HS-5 (cell line): Measurements from ENCODE around the gene SEMA4A.
"Not testable (repeated sequence)": the region's sequence is repeated elsewhere in the genome, so short reads cannot be mapped to it uniquely, and the experiment has no call there.

Experiments used
- DNase-seq: peaks from one replicate; pipeline ENCODE4 v3.0.0-alpha.2; 2012; ENCODE audit warnings: low read depth

The SEMA4A gene

DNA sequence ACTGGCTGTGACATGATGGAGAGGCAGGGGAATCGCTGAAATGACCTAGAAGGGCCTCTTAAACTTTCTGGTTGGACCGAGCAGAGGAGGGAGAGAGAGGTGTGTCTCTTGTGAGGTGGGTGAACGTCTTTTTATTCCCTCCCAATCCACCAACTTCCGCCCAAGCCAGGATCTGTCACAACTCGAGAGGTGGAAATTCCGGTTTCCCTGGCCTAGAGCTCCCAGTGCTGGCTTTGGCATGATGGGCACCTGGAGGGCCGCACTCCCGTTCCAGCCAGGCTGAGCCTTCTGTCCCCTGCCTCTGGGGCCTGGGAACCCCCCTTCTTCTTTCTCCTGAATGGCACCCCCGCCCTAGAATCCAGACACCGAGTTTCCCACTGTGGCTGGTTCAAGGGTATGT lies at the start of gene SEMA4A:
Gene SEMA4A (plus strand): TSS at position 224 of the 400 bp plus-strand sequence. CDS start 994 bp downstream, outside the sequence.
- no peak for DNase-seq

DNA sequence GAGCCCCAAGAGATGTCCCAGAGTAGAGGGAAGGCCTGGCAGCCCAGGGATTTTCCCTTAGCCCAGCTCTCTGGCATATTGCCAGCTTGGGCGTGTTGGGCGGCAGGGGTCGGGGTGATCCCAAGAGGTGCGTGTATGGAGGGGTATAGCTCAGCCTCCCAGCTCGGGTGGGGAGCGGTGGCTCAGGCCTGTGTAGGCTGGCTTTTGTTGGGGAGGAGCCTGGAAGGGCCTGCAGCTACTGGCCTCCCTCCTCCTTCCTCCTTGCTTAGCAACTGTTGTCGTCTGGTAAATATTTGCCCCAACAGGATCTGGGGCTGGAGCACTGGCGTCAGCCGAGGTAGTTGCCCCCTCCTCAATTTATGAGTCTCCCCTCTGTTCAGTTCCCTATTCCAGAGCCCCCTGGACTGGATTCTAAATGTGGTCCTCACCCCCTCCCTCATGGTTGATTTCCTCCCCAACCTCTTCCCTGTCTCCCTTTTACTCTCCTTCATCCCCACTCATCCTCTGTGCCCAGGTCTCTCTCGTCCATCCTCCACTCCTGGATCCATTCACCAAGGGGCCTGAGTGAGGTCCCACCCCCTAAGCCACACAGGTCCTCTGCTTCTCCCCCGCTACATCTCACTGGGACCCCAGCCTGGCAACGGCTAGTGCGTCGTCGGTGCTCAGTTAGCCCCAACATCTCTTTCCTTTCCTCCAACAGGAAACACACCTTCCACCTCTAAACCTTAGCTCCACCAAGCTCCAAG lies 49.1 kb upstream of the SEMA4A start:
- DNase-seq: no peak

DNA sequence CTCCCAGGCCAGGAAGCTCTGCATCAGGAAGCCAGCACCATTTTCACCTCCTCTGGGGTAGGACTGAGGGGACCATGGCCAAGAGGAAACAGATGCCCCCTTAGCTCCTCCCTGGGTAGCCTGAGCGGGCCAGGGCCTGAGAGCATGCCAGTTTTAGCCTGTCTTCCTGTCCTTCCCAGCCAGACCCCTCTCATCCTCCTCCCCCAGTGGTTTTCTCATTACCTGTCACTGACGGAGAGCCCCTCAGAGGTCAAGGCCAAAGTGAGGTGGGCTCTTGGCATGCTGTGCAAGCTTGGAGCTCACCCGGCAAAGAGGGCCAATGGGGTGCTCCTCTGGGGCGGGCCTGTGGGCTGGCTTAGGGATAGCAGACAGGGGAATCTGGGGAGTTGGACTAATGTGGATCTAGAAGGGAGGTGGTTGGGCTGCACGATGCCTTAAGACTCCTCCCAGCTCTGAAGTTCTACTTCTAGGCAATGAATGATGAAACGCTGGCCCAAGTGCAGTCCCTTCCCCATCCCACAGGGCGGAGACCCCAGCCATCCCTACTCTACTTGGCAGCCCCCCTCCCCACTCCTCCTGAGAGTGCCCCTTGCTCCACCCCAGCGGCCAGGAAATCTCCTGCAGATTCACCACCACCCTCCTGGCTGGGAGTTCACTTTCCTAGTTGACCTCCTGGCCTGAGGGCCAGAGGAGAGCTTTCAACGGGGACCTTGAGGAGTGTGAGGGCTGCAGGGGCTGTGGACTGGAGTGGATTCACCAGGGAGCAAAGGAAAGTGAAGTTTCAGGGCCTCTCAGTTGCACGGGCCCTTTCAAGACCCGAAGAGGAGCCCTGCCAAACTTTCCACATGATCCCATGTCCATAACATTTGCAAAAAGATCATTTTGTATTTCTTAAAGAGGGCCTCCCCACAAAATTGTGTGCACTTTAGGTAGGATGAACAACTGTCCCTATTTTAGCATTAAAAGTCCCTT lies 48.2 kb upstream of the SEMA4A start:
- DNase-seq: no peak

DNA sequence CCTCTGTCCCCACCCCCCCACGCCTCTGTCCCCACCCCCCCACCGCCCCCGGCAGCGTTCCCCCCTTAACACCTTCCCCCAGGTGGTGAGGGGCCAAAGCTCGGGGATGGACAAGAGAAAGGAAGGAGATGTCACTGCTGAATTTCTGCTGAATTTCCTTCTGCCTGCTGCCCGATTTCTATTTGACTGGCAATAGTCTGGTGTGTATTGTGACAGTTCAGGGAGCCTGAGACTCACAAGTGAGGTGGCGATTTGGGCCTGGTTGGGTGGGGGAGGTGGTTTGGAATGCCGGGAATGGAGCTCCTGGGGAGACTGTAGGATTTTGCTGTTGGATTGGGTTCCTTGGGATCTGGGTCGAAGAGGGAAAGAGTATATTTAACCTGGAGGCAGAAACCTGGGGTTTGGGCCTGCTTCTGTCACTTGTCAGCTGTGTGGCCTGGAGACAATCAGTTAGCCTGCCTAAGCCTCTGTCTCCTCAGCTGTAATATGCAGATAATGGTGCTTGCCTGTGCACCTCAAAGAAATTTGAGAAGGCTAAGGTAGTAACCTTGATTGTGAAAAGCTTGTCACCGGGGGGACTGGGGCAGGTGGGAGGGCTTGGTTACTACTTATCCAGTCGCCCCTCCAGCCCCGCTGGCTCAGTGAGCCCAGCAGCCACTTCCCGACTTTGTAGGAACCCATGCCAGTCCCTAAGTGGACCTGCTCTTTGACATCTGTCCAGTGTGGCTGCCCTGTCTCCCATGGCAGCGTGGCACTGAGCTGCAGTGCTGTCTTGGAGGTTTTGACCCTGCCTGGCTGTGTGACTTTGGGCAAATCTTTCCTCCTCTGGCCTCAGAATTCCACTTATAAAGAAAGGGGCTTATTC lies 46.5 kb upstream of the SEMA4A start:
- DNase-seq: no peak

DNA sequence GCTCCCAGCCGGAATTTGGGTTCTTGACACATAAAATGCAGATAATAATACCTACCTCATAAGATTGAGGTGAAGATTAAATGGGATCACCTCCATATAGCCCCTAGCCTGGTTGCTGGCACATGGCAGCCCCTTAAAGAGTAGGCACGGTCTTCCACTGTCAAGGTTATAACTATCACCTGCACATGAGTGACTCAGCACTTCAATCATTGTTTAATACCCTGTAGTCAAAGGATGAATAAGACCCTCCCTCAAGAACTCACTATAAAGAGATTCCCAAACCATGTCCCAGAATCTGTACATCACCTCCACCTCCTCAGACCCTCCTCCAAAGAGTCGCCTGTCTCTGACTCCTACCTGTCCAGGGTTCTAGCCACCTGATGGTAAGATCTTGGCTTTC lies 45.3 kb upstream of the SEMA4A start:
- DNase-seq: no peak

DNA sequence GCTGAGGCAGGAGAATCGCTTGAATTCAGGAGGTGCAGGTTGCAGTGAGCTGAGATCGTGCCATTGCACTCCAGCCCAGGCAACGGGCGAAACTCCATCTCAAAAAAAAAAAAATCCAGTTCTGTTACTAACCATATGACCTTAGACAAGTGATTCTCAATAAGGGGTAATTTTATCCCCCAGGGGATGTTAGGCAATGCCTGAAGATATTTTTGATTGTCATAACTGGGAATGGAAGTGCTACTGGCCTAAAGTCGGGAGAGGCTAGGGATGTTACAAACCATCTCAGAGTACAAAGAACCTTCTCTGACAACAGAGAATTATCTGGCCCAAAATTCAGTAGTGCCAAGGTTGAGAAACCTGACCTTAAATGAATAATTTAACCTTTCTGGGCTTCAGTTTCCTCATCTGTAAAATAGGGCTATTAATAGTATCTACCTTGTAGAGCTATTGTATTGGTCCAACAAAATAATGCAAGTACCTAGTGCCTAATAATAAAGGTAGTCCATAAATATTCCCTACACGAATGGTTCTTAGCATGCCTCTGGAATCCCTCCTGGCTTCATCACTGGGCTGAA lies 44.6 kb upstream of the SEMA4A start:
- no peak for DNase-seq

DNA sequence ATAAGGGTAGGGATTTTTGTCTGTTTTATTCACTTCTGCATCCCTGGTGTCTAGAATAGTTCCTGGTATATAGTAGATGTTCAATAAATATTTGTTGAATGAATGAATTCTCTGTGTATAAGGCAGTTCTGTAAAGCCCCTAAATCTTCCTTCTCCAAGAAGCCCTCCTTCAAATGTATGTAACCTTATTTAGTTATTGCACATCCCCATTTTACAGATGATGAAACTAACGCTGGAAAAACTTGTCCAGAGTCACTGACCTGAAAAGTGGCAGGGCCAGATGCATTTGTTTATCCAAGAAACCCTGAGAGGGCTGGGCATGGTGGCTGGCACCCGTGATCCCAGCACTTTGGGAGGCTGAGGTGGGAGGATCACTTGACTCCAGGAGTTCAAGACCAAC lies 43.1 kb upstream of the SEMA4A start:
- no peak for DNase-seq

DNA sequence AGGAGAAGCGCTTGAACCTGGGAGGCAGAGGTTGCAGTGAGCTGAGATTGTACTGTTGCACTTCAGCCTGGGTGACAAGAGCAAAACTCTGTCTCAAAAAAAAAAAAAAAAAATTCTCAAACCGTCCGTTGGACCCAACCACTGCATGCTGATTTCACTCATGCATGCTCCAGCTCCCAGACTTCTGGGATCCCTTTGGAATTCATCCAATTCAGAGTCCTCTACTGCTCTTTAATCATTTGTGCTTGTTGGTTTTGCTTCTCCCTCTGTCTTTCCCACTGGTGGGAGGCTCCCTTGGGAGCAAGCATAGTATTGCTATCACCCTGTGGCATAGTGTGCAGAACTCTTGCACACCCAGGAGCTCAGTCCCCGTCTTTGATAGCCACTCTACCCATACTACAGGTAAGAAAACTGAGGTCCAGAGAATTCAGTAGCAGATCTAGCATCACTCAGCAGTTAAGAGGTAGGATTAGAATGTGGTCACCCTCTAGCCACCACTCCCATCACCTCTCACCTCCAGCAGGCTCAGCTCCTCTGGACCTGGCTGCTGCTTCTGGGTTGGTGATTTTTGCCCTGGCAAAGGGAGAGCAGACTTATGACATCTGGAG lies 41.9 kb upstream of the SEMA4A start:
- no peak for DNase-seq

DNA sequence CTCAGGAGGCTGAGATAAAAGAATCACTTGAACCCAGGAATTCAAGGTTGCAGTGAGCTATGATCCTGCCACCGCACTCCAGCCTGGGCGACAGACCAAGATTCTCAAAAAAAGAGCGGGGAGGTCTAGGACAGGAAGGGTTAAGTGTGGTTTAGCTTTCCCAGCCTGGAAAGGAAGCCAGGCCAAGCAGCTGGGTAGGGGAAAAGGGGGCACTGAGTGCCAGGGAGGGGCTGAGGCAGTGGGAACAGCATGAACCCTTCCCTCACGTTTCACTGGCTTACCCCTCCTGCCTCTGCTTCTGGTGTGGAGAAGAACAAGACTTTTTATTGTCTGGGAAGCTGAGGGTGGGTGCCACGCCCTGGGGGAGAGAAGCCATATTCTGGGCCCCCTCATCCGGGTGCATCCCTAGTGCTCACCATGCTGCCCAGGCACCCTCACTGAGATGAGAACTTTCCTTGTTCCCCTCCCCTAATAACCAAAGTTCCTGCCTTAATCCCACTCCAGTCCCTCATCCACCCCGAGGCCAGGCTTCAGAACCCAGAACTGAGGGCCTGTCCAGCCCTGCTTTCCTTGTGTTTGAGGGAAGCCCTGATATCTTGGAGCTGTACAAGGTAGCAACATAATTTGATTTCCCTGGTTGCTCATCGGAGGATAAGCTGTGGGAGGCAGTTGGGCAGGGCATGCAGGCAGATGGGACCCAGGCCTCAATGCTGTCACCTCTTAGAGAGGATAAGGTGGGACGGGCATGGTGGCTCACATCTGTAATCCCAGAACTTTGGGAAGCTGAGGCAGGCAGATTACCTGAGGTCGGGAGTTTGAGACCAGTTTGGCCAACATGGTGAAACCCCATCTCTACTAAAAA lies 40.9 kb upstream of the SEMA4A start:
- no peak for DNase-seq

DNA sequence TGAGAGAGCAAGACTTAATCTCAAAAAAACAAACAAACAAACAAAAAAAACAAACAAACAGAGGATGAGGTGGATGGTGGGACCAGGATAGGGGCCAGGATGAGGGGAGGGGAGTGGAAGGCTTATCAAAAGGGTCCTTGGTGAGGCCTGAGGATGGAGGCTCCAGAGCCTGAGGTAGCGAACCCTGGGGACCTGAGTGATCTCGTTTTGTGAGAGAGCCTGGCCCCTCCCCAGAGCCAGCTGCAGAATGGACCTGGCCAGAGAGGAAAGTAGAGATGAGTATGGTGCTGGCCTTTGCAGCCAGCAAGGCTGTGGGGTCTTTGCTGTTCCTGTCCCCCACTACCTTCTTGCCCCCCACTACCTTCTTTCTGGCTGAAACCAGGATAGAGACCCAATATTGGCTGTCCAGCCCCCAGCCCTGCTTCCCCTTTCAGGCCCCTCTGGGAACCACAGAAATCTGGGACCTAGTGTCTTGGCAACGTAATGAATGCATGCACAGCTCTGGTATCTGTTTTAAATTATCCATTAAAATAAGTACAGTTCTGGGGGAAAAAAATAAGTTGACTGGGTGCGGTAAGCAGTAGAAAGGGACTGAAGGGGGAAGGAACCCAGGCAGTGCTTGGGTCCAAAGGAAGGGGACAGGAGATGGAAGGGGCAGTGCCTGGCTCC lies 40.0 kb upstream of the SEMA4A start:
- DNase-seq: no peak

DNA sequence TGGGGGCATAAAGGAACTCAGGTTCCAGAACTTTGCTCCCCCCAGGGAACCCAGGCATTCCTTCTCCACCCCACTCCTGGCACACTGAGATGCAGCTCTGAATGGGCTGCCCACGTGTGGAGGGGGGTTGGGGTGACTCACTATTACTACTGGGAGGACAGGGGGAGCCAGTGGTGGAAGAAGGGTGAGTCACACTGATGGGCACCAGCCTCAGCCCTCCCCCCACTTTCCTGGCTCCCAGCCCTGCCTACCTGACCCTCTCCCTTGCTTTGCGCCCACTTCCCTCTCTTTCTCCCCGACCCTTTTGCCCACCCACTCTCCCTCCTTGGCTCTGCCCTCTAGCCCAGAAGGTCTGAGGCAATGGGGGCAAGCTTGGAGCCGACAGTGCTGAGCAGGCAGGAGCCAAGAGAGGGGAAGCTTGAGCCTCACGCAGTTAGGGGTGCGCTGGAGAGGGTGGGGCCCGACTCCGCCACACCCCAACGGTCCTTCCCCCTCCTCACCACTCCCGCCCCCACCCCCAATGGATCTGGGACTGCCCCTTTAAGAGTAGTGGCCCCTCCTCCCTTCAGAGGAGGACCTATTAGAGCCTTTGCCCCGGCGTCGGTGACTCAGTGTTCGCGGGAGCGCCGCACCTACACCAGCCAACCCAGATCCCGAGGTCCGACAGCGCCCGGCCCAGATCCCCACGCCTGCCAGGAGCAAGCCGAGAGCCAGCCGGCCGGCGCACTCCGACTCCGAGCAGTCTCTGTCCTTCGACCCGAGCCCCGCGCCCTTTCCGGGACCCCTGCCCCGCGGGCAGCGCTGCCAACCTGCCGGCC lies 39.1 kb upstream of the SEMA4A start, which contains the start of gene LMNA:
Gene LMNA (plus strand): TSS at position 611 of the 818 bp plus-strand sequence. CDS start 208 bp downstream, outside the sequence.
- peak; percentile 93 for DNase-seq

DNA sequence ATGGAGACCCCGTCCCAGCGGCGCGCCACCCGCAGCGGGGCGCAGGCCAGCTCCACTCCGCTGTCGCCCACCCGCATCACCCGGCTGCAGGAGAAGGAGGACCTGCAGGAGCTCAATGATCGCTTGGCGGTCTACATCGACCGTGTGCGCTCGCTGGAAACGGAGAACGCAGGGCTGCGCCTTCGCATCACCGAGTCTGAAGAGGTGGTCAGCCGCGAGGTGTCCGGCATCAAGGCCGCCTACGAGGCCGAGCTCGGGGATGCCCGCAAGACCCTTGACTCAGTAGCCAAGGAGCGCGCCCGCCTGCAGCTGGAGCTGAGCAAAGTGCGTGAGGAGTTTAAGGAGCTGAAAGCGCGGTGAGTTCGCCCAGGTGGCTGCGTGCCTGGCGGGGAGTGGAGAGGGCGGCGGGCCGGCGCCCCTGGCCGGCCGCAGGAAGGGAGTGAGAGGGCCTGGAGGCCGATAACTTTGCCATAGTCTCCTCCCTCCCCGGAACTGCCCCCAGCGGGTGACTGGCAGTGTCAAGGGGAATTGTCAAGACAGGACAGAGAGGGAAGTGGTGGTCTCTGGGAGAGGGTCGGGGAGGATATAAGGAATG lies 38.4 kb upstream of the SEMA4A start:
- no peak for DNase-seq

DNA sequence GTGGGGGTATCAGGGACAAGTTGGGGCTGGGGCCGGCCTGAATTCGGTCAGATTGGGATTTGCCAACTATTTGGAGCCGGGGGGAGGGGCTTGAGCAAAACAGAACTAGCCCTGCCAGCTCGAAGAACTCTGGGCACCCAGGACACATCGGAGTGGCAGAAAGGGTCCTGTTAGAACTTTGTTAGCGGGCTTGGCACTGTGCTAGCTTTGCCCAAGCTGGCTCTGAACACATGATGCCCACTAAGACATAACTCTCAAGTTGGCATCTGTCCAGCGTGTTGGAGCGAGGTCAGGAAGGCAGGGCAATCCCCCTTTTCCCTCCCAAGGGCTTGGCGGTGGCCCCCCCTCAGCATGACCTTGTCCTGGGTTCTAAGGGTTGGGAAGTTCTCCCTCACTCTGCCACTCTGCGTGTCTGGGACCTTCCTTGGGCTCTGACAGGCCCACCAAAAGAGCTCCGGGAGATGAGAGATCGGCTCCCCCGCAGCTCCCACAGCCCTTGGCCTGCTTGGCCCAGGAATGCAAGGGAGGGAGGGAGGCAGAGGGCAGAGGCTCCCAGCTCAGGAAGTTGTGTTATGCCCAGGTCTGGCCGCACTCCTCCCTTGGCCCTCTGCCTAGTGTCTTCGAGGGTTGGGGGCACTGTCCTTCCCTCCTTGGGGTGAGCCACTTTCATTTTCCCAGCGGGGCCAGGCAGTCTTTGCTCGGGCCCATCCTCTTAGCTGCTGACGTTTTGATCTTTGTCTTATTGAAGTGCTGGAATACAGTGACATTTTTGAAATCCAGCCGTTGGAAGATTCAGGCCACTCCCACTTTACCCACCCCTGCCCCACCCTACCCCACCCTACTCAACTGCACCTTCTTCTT lies 37.6 kb upstream of the SEMA4A start:
- no peak for DNase-seq

DNA sequence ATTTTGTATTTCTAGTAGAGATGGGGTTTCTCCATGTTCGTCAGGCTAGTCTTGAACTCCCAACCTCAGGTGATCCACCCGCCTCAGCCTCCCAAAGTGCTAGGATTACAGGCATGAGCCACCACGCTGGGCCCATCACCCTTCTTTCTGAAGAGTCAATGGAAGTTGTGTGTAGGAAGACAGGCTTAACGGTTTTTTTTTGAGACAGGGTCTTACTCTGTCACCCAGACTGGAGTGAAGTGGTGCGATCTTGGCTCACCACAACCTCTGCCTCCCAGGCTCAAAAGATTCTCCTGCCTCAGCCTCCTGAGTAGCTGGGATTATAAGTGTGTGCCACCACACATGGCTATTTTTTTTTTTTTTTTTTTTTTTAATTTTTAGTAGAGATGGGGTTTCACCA lies 36.7 kb upstream of the SEMA4A start:
- DNase-seq: not testable (repeated sequence)

DNA sequence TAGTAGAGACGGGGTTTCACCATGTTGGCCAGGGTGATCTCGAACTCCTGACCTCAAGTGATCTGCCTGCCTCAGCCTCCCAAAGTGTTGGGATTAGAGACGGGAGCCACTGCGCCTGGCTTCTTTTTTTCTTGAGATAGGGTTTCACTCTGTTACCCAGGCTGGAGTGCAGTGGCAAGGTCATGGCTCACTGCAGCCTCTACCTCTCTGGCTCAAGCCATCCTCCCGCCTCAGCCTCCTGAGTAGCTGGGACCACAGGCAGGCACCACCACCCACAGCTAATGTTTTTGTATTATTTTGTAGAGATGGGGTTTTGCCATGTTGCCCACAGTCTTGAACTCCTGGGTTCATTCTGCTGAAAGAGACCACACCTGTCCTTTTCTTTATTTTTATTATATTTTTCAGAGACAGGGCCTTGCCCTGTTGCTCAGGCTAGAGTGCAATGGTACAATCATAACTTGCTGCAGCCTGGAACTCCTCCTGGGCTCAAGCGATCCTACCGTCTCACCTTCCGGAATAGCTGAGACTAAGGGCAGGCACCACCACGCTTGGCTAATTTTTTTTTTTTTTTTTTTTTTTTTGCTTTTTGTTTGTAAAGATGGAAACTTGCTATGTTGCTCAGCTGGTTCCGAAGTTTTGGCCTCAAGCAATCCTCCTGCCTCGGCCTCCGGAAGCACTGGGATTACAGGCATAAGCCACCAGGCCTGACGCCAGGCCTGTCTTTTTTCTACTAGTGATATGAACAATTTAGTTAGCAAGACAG lies 35.8 kb upstream of the SEMA4A start:
- no peak for DNase-seq

DNA sequence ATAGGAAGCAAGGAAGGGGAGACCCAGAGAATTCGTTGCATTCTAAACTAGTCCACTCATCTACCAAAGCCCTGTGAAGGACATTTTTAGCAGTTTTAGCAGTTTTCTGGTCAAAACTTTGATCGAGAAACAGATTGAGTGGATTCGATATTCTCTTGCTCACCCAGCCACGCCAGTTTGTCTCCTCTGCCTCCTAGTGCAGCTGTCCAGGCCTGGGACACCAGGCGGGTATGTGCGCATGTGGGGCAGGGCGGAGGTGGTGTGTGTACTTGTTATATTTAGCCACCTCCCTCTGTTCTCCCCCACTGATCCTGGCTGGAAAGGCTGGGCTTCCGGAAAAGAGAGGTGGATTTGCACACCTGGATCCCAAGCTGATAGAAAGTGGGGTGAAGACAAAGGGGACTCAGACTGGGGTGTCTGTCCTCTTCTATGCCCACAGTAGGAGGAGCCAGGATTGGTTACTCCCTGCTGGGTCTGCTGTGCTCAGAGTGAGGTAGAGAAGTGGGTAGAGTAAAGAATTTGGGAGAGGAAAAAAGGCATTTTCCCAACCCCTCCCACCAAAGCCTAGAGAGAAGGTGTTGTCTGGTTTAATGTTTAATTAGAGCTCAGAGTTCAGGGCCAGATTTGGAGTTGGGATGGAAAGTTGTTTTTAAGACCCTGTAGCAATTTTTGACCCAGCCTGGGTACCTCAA lies 35.1 kb upstream of the SEMA4A start:
- no peak for DNase-seq
